Upper lobe of left lung (tissue), 6 donors: ENCODE results near the gene CDH6. TPM values are rescaled to one million over a fixed set of nuclear protein-coding genes. Genes with fewer than 3 reads are reported as not detected.

Source experiments
- ATAC-seq, 2 donors: fragments of 200-7000 bp; cut with Tn5 transposase; one replicate each; pipeline ENCODE4 v1.9.1; 2022; ENCODE audit warnings: mild to moderate bottlenecking in 2 of 2, moderate library complexity in 2 of 2; ENCODE audit not compliant: low FRiP score in 2 of 2
- DNase-seq, 2 donors: peaks; one replicate each; pipeline ENCODE4 v3.0.0-alpha.2; 2019 to 2020
- H3K27ac ChIP-seq, 4 donors: fragments of 200-600 bp; sonication (generic); one replicate each; pipeline ENCODE4 v1.5.1; 2016 to 2019
- H3K27me3 ChIP-seq, 4 donors: fragments of 200-600 bp; sonication (generic); one replicate each; pipeline ENCODE4 v1.5.1; 2017 to 2019
- H3K36me3 ChIP-seq, 4 donors: fragments of 200-600 bp; sonication (generic); one replicate each; pipeline ENCODE4 v1.5.1; 2016 to 2019
- H3K4me1 ChIP-seq, 4 donors: fragments of 200-600 bp; sonication (generic); one replicate each; pipeline ENCODE4 v1.5.1; 2018 to 2019
- H3K4me3 ChIP-seq, 4 donors: fragments of 200-600 bp; sonication (generic); one replicate each; pipeline ENCODE4 v1.5.1; 2017 to 2019; ENCODE audit warnings: mild to moderate bottlenecking in 2 of 4, moderate library complexity in 1 of 4
- H3K9me3 ChIP-seq, 4 donors: fragments of 200-600 bp; sonication (generic); one replicate each; pipeline ENCODE4 v1.5.1; 2018 to 2019
- CTCF ChIP-seq, 6 experiments: fragments of 450-650 bp in 4 of 6; fragments of 200-600 bp in 2 of 6; sonication (generic) in 2 of 6; IDR thresholded peaks; one replicate each; pipeline ENCODE4 v1.5.1; 2016 to 2019; ENCODE audit warnings: antibody characterized with exemption in 6 of 6
- EP300 ChIP-seq, 4 donors: sonication (generic); formaldehyde crosslinking; IDR thresholded peaks; one replicate each; pipeline ENCODE4 v1.5.1; 2017; ENCODE audit warnings: antibody characterized with exemption in 4 of 4, control low read depth in 2 of 4
- POLR2A ChIP-seq, 4 donors: fragments of 450-650 bp; IDR thresholded peaks; one replicate each; pipeline ENCODE4 v1.5.1; 2016 to 2017; ENCODE audit warnings: antibody characterized with exemption in 4 of 4, mild to moderate bottlenecking in 2 of 4
- POLR2AphosphoS5 ChIP-seq, 2 donors: sonication (generic); formaldehyde crosslinking; IDR thresholded peaks; one replicate each; pipeline ENCODE4 v1.5.1; 2017; ENCODE audit warnings: antibody characterized with exemption in 2 of 2
- WGBS, 2 donors: methylation state at CpG; one replicate each; pipeline ENCODE4 v1.1.5; 2017 to 2018; 5-methylcytosine and 5-hydroxymethylcytosine counted together
- total RNA-seq, 6 donors: library from RNA; depleted of rRNA in 4 of 6; stranded (reverse); fragments of >200 nt in 4 of 6; gene quantifications; one replicate each; pipeline versions ENCODE4 v1.1.0 to v1.2.1, GENCODE V29; 2016 to 2021
- donor health status: DM: no; HTN: no; CAD: no; lungs with moderate emphysema.
- donor health status: DM: no; HTN: yes; CAD: no; lungs with severe emphysema.

Gene CDH6
- total RNA-seq, 6 donors from 2014 or later: 1.8 to 3.6 (median 2.6) TPM

- no peak overlapping the region for H3K27ac ChIP-seq
- no peaks in the 10 kb centered on the region for H3K27me3 ChIP-seq
- no peaks in the 10 kb centered on the region for H3K4me1 ChIP-seq
- TF ChIP-seq EP300 (IDR thresholded peaks at IDR 0.05) (no peak), POLR2AphosphoS5 (IDR thresholded peaks at IDR 0.05) (no peak), POLR2A (IDR thresholded peaks at IDR 0.05) (no peak), CTCF (IDR thresholded peaks at IDR 0.05) (no peak)
- H3K9me3 ChIP-seq: no peaks in the 10 kb centered on the region
- ATAC-seq: no peak
- no peak for DNase-seq
- no peaks in the 10 kb centered on the region for H3K36me3 ChIP-seq
- no peak overlapping the region for H3K4me3 ChIP-seq
- 71 to 78% methylated on average over 4 of the region's 4 CpGs for WGBS, 2 donors
These were observed 125.8 kb downstream of the CDH6 start for GRCh38 chr5:31319335-31319734.

- ATAC-seq: no peak
- H3K4me1 ChIP-seq: no peaks in the 10 kb centered on the region
- peak in 1 of 2 donors; percentile 3 for DNase-seq
- no peaks in the 10 kb centered on the region for H3K27me3 ChIP-seq
- no peak overlapping the region for H3K27ac ChIP-seq
- TF ChIP-seq CTCF (IDR thresholded peaks at IDR 0.05): no peak
- H3K4me3 ChIP-seq: no peak overlapping the region
- 89 to 91% methylated on average over 18 of the region's 18 CpGs for WGBS, 2 donors
- H3K36me3 ChIP-seq: no peaks in the 10 kb centered on the region
- no peaks in the 10 kb centered on the region for H3K9me3 ChIP-seq
These were observed 129.5 kb downstream of the CDH6 start for GRCh38 chr5:31322946-31323345.

GRCh38 chr5:31324842-31325241 lies 131.4 kb downstream of the CDH6 start:
- Histone ChIP-seq H3K36me3 (no peaks in the 10 kb centered on the region), H3K4me3 (no peak overlapping the region), H3K27me3 (no peaks in the 10 kb centered on the region), H3K4me1 (no peaks in the 10 kb centered on the region), H3K9me3 (no peaks in the 10 kb centered on the region), H3K27ac (no peak overlapping the region)
- DNase-seq (no peak), ATAC-seq (no peak)
- WGBS, 2 donors: 79 to 81% methylated on average over 3 of the region's 3 CpGs
- TF ChIP-seq POLR2A (IDR thresholded peaks at IDR 0.05) (no peak), CTCF (IDR thresholded peaks at IDR 0.05) (no peak), EP300 (IDR thresholded peaks at IDR 0.05) (no peak), POLR2AphosphoS5 (IDR thresholded peaks at IDR 0.05) (no peak)

- Histone ChIP-seq H3K36me3 (no peaks in the 10 kb centered on the region), H3K27ac (no peak overlapping the region), H3K4me1 (no peaks in the 10 kb centered on the region), H3K9me3 (no peaks in the 10 kb centered on the region), H3K4me3 (no peak overlapping the region), H3K27me3 (no peaks in the 10 kb centered on the region)
- WGBS, 2 donors: 69 to 73% methylated on average over 11 of the region's 11 CpGs
- TF ChIP-seq EP300 (IDR thresholded peaks at IDR 0.05) (no peak), POLR2A (IDR thresholded peaks at IDR 0.05) (no peak), CTCF (IDR thresholded peaks at IDR 0.05) (no peak), POLR2AphosphoS5 (IDR thresholded peaks at IDR 0.05) (no peak)
- DNase-seq: no peak
- no peak for ATAC-seq
These were observed 134.7 kb downstream of the CDH6 start for GRCh38 chr5:31328040-31328733.

GRCh38 chr5:31329715-31330114 lies 136.2 kb downstream of the CDH6 start:
- 88 to 94% methylated on average over 2 of the region's 2 CpGs for WGBS, 2 donors
- ATAC-seq: no peak
- Histone ChIP-seq H3K9me3 (no peaks in the 10 kb centered on the region), H3K27me3 (no peaks in the 10 kb centered on the region), H3K27ac (no peak overlapping the region), H3K4me1 (no peaks in the 10 kb centered on the region), H3K4me3 (no peak overlapping the region), H3K36me3 (no peaks in the 10 kb centered on the region)
- no peak for DNase-seq
- TF ChIP-seq POLR2AphosphoS5 (IDR thresholded peaks at IDR 0.05): no peak
- TF ChIP-seq EP300 (IDR thresholded peaks at IDR 0.05): no peak
- no peak for TF ChIP-seq POLR2A (IDR thresholded peaks at IDR 0.05)
- TF ChIP-seq CTCF (IDR thresholded peaks at IDR 0.05): no peak
